ENCODE measurements around the gene APBA1.

Gene APBA1

GRCh38 chr9:69389437-69389995 lies 282.7 kb downstream of the APBA1 start:
- Histone ChIP-seq H3K27me3 (replicated peaks; ENCODE audit: control insufficient read depth, insufficient read depth, low read length, poor library complexity, severe bottlenecking) (no peaks in the 10 kb centered on the region), H3K4me3 (ENCODE audit: insufficient read depth, low read depth, low read length, poor library complexity, severe bottlenecking) (no peak overlapping the region), H3K4me1 (ENCODE audit: control insufficient read depth, insufficient read depth, low read length, poor library complexity, severe bottlenecking) (no peaks in the 10 kb centered on the region), H3K9me3 (ENCODE audit: control insufficient read depth, low read length) (no peaks in the 10 kb centered on the region), H3K27ac (ENCODE audit: insufficient read depth, low read length, poor library complexity, severe bottlenecking) (no peak overlapping the region), H3K36me3 (ENCODE audit: control insufficient read depth, insufficient read depth, low read length) (no peaks in the 10 kb centered on the region)
- no peak for DNase-seq

GRCh38 chr9:69388596-69388995 lies 283.6 kb downstream of the APBA1 start:
- Histone ChIP-seq H3K36me3 (ENCODE audit: control insufficient read depth, insufficient read depth, low read length) (no peaks in the 10 kb centered on the region), H3K27ac (ENCODE audit: insufficient read depth, low read length, poor library complexity, severe bottlenecking) (no peak overlapping the region), H3K9me3 (ENCODE audit: control insufficient read depth, low read length) (no peaks in the 10 kb centered on the region), H3K4me3 (ENCODE audit: insufficient read depth, low read depth, low read length, poor library complexity, severe bottlenecking) (no peak overlapping the region), H3K4me1 (ENCODE audit: control insufficient read depth, insufficient read depth, low read length, poor library complexity, severe bottlenecking) (no peaks in the 10 kb centered on the region), H3K27me3 (replicated peaks; ENCODE audit: control insufficient read depth, insufficient read depth, low read length, poor library complexity, severe bottlenecking) (no peaks in the 10 kb centered on the region)
- no peak for DNase-seq

GRCh38 chr9:69386651-69387050 lies 285.5 kb downstream of the APBA1 start:
- Histone ChIP-seq H3K27me3 (replicated peaks; ENCODE audit: control insufficient read depth, insufficient read depth, low read length, poor library complexity, severe bottlenecking) (no peaks in the 10 kb centered on the region), H3K4me3 (ENCODE audit: insufficient read depth, low read depth, low read length, poor library complexity, severe bottlenecking) (no peak overlapping the region), H3K4me1 (ENCODE audit: control insufficient read depth, insufficient read depth, low read length, poor library complexity, severe bottlenecking) (no peaks in the 10 kb centered on the region), H3K36me3 (ENCODE audit: control insufficient read depth, insufficient read depth, low read length) (no peaks in the 10 kb centered on the region), H3K27ac (ENCODE audit: insufficient read depth, low read length, poor library complexity, severe bottlenecking) (no peak overlapping the region), H3K9me3 (ENCODE audit: control insufficient read depth, low read length) (no peaks in the 10 kb centered on the region)
- no peak for DNase-seq

GRCh38 chr9:69385581-69386033 lies 286.6 kb downstream of the APBA1 start:
- H3K4me3 ChIP-seq (ENCODE audit: insufficient read depth, low read depth, low read length, poor library complexity, severe bottlenecking), result no peak overlapping the region
- no peak overlapping the region for H3K27ac ChIP-seq (ENCODE audit: insufficient read depth, low read length, poor library complexity, severe bottlenecking)
- no peaks in the 10 kb centered on the region for H3K4me1 ChIP-seq (ENCODE audit: control insufficient read depth, insufficient read depth, low read length, poor library complexity, severe bottlenecking)
- H3K9me3 ChIP-seq (ENCODE audit: control insufficient read depth, low read length), result no peaks in the 10 kb centered on the region
- H3K27me3 ChIP-seq (replicated peaks; ENCODE audit: control insufficient read depth, insufficient read depth, low read length, poor library complexity, severe bottlenecking), result no peaks in the 10 kb centered on the region
- no peaks in the 10 kb centered on the region for H3K36me3 ChIP-seq (ENCODE audit: control insufficient read depth, insufficient read depth, low read length)
- no peak for DNase-seq

GRCh38 chr9:69382135-69382534 lies 290.0 kb downstream of the APBA1 start:
- H3K9me3 ChIP-seq (ENCODE audit: control insufficient read depth, low read length), result no peaks in the 10 kb centered on the region
- H3K4me1 ChIP-seq (ENCODE audit: control insufficient read depth, insufficient read depth, low read length, poor library complexity, severe bottlenecking), result no peaks in the 10 kb centered on the region
- H3K36me3 ChIP-seq (ENCODE audit: control insufficient read depth, insufficient read depth, low read length), result no peaks in the 10 kb centered on the region
- H3K27ac ChIP-seq (ENCODE audit: insufficient read depth, low read length, poor library complexity, severe bottlenecking), result no peak overlapping the region
- H3K4me3 ChIP-seq (ENCODE audit: insufficient read depth, low read depth, low read length, poor library complexity, severe bottlenecking), result no peak overlapping the region
- no peaks in the 10 kb centered on the region for H3K27me3 ChIP-seq (replicated peaks; ENCODE audit: control insufficient read depth, insufficient read depth, low read length, poor library complexity, severe bottlenecking)
- DNase-seq, result no peak

- Histone ChIP-seq H3K9me3 (ENCODE audit: control insufficient read depth, low read length) (no peaks in the 10 kb centered on the region), H3K4me3 (ENCODE audit: insufficient read depth, low read depth, low read length, poor library complexity, severe bottlenecking) (no peak overlapping the region), H3K36me3 (ENCODE audit: control insufficient read depth, insufficient read depth, low read length) (no peaks in the 10 kb centered on the region), H3K27ac (ENCODE audit: insufficient read depth, low read length, poor library complexity, severe bottlenecking) (no peak overlapping the region), H3K27me3 (replicated peaks; ENCODE audit: control insufficient read depth, insufficient read depth, low read length, poor library complexity, severe bottlenecking) (no peaks in the 10 kb centered on the region), H3K4me1 (ENCODE audit: control insufficient read depth, insufficient read depth, low read length, poor library complexity, severe bottlenecking) (no peaks in the 10 kb centered on the region)
- DNase-seq, result no peak
Measured at GRCh38 chr9:69380811-69381210, 291.4 kb downstream of the APBA1 start.

GRCh38 chr9:69380301-69380700 lies 291.9 kb downstream of the APBA1 start:
- Histone ChIP-seq H3K4me1 (ENCODE audit: control insufficient read depth, insufficient read depth, low read length, poor library complexity, severe bottlenecking) (no peaks in the 10 kb centered on the region), H3K36me3 (ENCODE audit: control insufficient read depth, insufficient read depth, low read length) (no peaks in the 10 kb centered on the region)

GRCh38 chr9:69379270-69379982 lies 292.7 kb downstream of the APBA1 start:
- Histone ChIP-seq H3K27me3 (replicated peaks; ENCODE audit: control insufficient read depth, insufficient read depth, low read length, poor library complexity, severe bottlenecking) (no peaks in the 10 kb centered on the region), H3K9me3 (ENCODE audit: control insufficient read depth, low read length) (no peaks in the 10 kb centered on the region), H3K4me3 (ENCODE audit: insufficient read depth, low read depth, low read length, poor library complexity, severe bottlenecking) (no peak overlapping the region), H3K27ac (ENCODE audit: insufficient read depth, low read length, poor library complexity, severe bottlenecking) (no peak overlapping the region), H3K36me3 (ENCODE audit: control insufficient read depth, insufficient read depth, low read length) (no peaks in the 10 kb centered on the region), H3K4me1 (ENCODE audit: control insufficient read depth, insufficient read depth, low read length, poor library complexity, severe bottlenecking) (no peaks in the 10 kb centered on the region)
- DNase-seq, result no peak

More at GRCh38 chr9:69380301-69380700, 291.9 kb downstream of the APBA1 start:
- Histone ChIP-seq H3K4me3 (ENCODE audit: insufficient read depth, low read depth, low read length, poor library complexity, severe bottlenecking) (no peak overlapping the region), H3K9me3 (ENCODE audit: control insufficient read depth, low read length) (no peaks in the 10 kb centered on the region), H3K27ac (ENCODE audit: insufficient read depth, low read length, poor library complexity, severe bottlenecking) (no peak overlapping the region), H3K27me3 (replicated peaks; ENCODE audit: control insufficient read depth, insufficient read depth, low read length, poor library complexity, severe bottlenecking) (no peaks in the 10 kb centered on the region)
- no peak for DNase-seq

GRCh38 chr9:69377981-69378380 lies 294.2 kb downstream of the APBA1 start:
- Histone ChIP-seq H3K36me3 (ENCODE audit: control insufficient read depth, insufficient read depth, low read length) (no peaks in the 10 kb centered on the region), H3K27me3 (replicated peaks; ENCODE audit: control insufficient read depth, insufficient read depth, low read length, poor library complexity, severe bottlenecking) (no peaks in the 10 kb centered on the region)

More at GRCh38 chr9:69377981-69378380, 294.2 kb downstream of the APBA1 start:
- Histone ChIP-seq H3K9me3 (ENCODE audit: control insufficient read depth, low read length) (no peaks in the 10 kb centered on the region), H3K4me1 (ENCODE audit: control insufficient read depth, insufficient read depth, low read length, poor library complexity, severe bottlenecking) (no peaks in the 10 kb centered on the region), H3K27ac (ENCODE audit: insufficient read depth, low read length, poor library complexity, severe bottlenecking) (no peak overlapping the region), H3K4me3 (ENCODE audit: insufficient read depth, low read depth, low read length, poor library complexity, severe bottlenecking) (no peak overlapping the region)
- DNase-seq, result no peak

All from effector memory CD4-positive, alpha-beta T cell (primary cell).